GM21447 (cell line): ENCODE results near the gene SEMA6A.

Experiments
- ATAC-seq: cut with Tn5 transposase; IDR thresholded peaks from one replicate; pipeline ENCODE4 v1.9.1; 2021; ENCODE audit not compliant: unreplicated experiment

The SEMA6A gene

DNA sequence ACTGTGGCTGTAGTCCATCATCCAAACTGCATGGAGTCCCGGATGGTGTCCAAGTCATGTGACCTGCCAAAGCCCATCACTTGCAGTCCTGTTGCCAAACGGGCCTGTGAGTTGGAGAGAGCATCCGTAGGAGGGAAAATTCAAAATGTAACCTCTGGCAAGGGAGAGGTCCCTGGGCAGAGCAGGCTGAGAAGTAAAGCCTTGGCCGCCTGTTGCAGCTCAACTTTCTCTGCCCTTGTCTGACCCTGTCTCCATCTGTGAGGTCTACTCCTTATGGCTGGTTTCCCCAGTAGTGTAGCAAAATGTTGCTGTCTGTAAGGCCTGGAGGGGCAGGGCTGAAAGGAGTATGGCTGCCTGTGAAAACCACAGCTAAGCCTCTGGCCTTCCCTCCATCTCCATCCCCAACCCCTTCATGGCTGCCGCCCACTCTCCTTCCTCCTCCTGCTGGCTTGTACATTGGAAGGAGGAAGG lies 163.5 kb downstream of the SEMA6A start:
- no peak for ATAC-seq

GRCh38 chr5:116410336-116410890 lies 164.2 kb downstream of the SEMA6A start:
- ATAC-seq = no peak

GRCh38 chr5:116409591-116410296 lies 164.9 kb downstream of the SEMA6A start:
- no peak for ATAC-seq

GRCh38 chr5:116406306-116407041 lies 168.1 kb downstream of the SEMA6A start:
- no peak for ATAC-seq

GRCh38 chr5:116404792-116405191 lies 169.8 kb downstream of the SEMA6A start:
- no peak for ATAC-seq

DNA sequence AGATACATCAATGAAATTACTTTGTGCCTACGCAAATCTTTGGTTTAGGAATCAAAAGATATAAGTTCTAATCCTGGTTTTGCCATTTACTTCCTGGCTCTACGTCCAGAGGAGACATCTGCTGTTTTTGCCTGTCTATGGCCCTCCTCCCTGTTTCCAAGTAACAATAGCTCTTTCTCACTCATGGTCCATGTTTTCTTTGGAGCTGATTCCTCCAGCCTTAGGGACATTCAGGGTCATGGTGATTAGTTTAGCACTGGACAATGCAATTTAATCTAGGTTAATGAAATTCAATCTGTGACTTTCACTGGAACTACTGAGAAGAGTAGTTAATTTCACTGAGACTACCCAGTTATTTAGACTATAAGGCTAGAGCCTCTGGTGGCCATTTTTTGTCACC lies 170.6 kb downstream of the SEMA6A start:
- no peak for ATAC-seq

- no peak for ATAC-seq
Measured at GRCh38 chr5:116402235-116402634, 172.4 kb downstream of the SEMA6A start.

DNA sequence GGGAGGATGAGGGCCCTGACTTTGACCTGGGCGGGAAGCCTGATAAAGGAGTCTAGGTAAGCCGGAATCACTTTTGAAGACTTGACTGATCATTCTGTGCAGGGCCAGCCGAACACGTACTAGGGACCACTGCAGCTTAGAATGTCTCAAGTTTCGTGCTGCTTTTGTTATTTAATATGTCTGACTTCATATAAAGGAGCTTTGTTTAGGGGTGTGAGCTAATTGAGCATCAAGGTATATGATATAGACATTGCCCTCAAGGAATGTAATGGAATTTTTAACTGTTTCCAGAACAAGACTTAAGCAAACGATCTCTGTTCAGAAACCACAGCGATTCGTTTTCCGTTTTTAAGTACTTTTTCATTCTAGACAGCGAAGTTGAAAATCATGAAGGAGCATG lies 173.0 kb downstream of the SEMA6A start:
- no peak for ATAC-seq

GRCh38 chr5:116396476-116397099 lies 178.0 kb downstream of the SEMA6A start:
- no peak for ATAC-seq

GRCh38 chr5:116395631-116396203 lies 178.9 kb downstream of the SEMA6A start:
- ATAC-seq = no peak

GRCh38 chr5:116395226-116395625 lies 179.4 kb downstream of the SEMA6A start:
- no peak for ATAC-seq

GRCh38 chr5:116394186-116394867 lies 180.3 kb downstream of the SEMA6A start:
- ATAC-seq = no peak
